B cell (primary cell): Measurements from ENCODE around the gene LAMA4. TPM values are rescaled to one million over a fixed set of nuclear protein-coding genes. Genes with fewer than 3 reads are reported as not detected.
A peak's percentile ranks its signal among the peaks of the same experiment; 100 is the strongest.
"Not testable (repeated sequence)": the region's sequence is repeated elsewhere in the genome, so short reads cannot be mapped to it uniquely, and the experiment has no call there.

Experiments used
- ATAC-seq: fragments of 200-7000 bp; cut with Tn5 transposase; one replicate; pipeline ENCODE4 v1.10.0; 2021; ENCODE audit warnings: low read depth, mild to moderate bottlenecking, moderate number of reproducible peaks, moderate library complexity
- CTCF ChIA-PET: fragments of 350-600 bp; sonication (Branson Sonifier 250); formaldehyde crosslinking; loops from one replicate; lab custom pipeline; 2021; ENCODE audit warnings: antibody characterized with exemption, inconsistent platforms; lab: Charles Lee
- POLR2A ChIA-PET: fragments of 350-600 bp; sonication (Branson Sonifier 250); formaldehyde crosslinking; loops from one replicate; lab custom pipeline; 2021; ENCODE audit warnings: antibody characterized with exemption; lab: Charles Lee
- DNase-seq: peaks from one replicate; pipeline ENCODE4 v3.0.0; 2013
- H2AFZ ChIP-seq: 2 replicates; pipeline ENCODE4 v1.6.1; 2012; ENCODE audit warnings: mild to moderate bottlenecking, low read depth, low read length; ENCODE audit not compliant: insufficient read depth, poor library complexity, severe bottlenecking
- H3K27ac ChIP-seq, 2 donors: 1 replicate in 1 of 2; 2 replicates in 1 of 2; pipeline ENCODE4 v1.5.1; 2012 to 2013; ENCODE audit warnings: low read length in 2 of 2, mild to moderate bottlenecking in 2 of 2, moderate library complexity in 1 of 2
- H3K27me3 ChIP-seq, 4 experiments: fragments of 200-600 bp in 1 of 4; sonication (generic) in 1 of 4; replicated peaks in 1 of 4; 1 replicate in 2 of 4; 2 replicates in 2 of 4; pipeline versions ENCODE4 v1.6.1 to v1.7.0; 2013 to 2016; ENCODE audit warnings: low read length in 3 of 4, mild to moderate bottlenecking in 2 of 4, mixed read lengths in 1 of 4, moderate library complexity in 1 of 4; ENCODE audit not compliant: insufficient read depth in 4 of 4, control insufficient read depth in 3 of 4; ENCODE audit errors: control extremely low read depth in 1 of 4
- H3K36me3 ChIP-seq, 2 experiments: replicated peaks in 1 of 2; 1 replicate in 1 of 2; 2 replicates in 1 of 2; pipeline versions ENCODE4 v1.6.1 to v1.7.1; 2013; ENCODE audit warnings: low read length in 1 of 2; ENCODE audit not compliant: insufficient read depth in 2 of 2, control insufficient read depth in 1 of 2; ENCODE audit errors: control extremely low read depth in 1 of 2, extremely low read depth in 1 of 2
- H3K4me1 ChIP-seq, 2 donors: fragments of 200-600 bp in 1 of 2; sonication (generic) in 1 of 2; 1 replicate in 1 of 2; 2 replicates in 1 of 2; pipeline versions ENCODE4 v1.5.1 to v1.6.1; 2013 to 2017; ENCODE audit warnings: low read length in 2 of 2; ENCODE audit not compliant: control insufficient read depth in 2 of 2, insufficient read depth in 2 of 2
- H3K4me2 ChIP-seq: replicated peaks from 2 replicates; pipeline ENCODE3; 2012; ENCODE audit warnings: mild to moderate bottlenecking, low read depth, low read length; ENCODE audit not compliant: poor library complexity, severe bottlenecking
- H3K4me3 ChIP-seq, 5 experiments: fragments of 200-600 bp in 1 of 5; sonication (generic) in 1 of 5; 1 replicate in 3 of 5; 2 replicates in 2 of 5; pipeline versions ENCODE4 v1.5.1 to v1.7.0; 2011 to 2016; ENCODE audit warnings: low read length in 4 of 5, mild to moderate bottlenecking in 4 of 5, low read depth in 2 of 5, control low read depth in 1 of 5, moderate library complexity in 1 of 5; ENCODE audit not compliant: insufficient read depth in 1 of 5; ENCODE audit errors: control extremely low read depth in 1 of 5, extremely low read depth in 1 of 5
- H3K79me2 ChIP-seq: fragments of 200-600 bp; sonication (generic); one replicate; pipeline ENCODE4 v1.6.0; 2016; ENCODE audit warnings: low read length; ENCODE audit not compliant: control insufficient read depth, insufficient read depth
- H3K9ac ChIP-seq: fragments of 200-600 bp; sonication (generic); 2 replicates; pipeline ENCODE4 v1.6.1; 2017; ENCODE audit warnings: mild to moderate bottlenecking, low read length, moderate library complexity
- H3K9me3 ChIP-seq, 3 donors: one replicate each; pipeline versions ENCODE4 v1.6.1 to v1.7.1; 2013; ENCODE audit warnings: low read length in 2 of 3; ENCODE audit not compliant: control insufficient read depth in 2 of 3, insufficient read depth in 1 of 3; ENCODE audit errors: control extremely low read depth in 1 of 3
- H4K20me1 ChIP-seq: 2 replicates; pipeline ENCODE4 v1.6.0; 2012; ENCODE audit warnings: mild to moderate bottlenecking, low read length; ENCODE audit not compliant: insufficient read depth, control insufficient read depth, poor library complexity, severe bottlenecking
- H3K27ac Mint-ChIP-seq: one replicate; pipeline ENCODE4 v1.8.0; 2021; ENCODE audit warnings: mixed read lengths
- H3K27me3 Mint-ChIP-seq: one replicate; pipeline ENCODE4 v1.8.0; 2021; ENCODE audit warnings: mixed read lengths
- H3K4me1 Mint-ChIP-seq: one replicate; pipeline ENCODE4 v1.8.0; 2021; ENCODE audit warnings: mixed read lengths
- H3K4me3 Mint-ChIP-seq: one replicate; pipeline ENCODE4 v1.8.0; 2021; ENCODE audit warnings: mixed read lengths
- H3K9me3 Mint-ChIP-seq: one replicate; pipeline ENCODE4 v1.8.0; 2022; ENCODE audit warnings: mixed read lengths; ENCODE audit not compliant: insufficient read depth
- CTCF ChIP-seq: fragments of 200-600 bp; IDR thresholded peaks from one replicate; pipeline ENCODE4 v1.8.0; 2022; ENCODE audit warnings: antibody characterized with exemption, mild to moderate bottlenecking
- EZH2 ChIP-seq: IDR thresholded peaks from 2 replicates; pipeline ENCODE4 v1.6.1; 2012; ENCODE audit warnings: borderline replicate concordance, low read depth, mild to moderate bottlenecking, moderate library complexity, low read length; ENCODE audit not compliant: insufficient read depth, poor library complexity, severe bottlenecking
- WGBS: methylation state at CpG from one replicate; pipeline ENCODE4 v1.1.5; 2013; ENCODE audit warnings: missing lambda C conversion rate; ENCODE audit not compliant: insufficient coverage; 5-methylcytosine and 5-hydroxymethylcytosine counted together
- intact Hi-C: fragments of 100-400 bp; cut with micrococcal nuclease; formaldehyde crosslinking; loops from one replicate; pipeline ENCODE4 v1.10.0; 2022
- polyA plus RNA-seq: library from polyadenylated mRNA; depleted of rRNA; stranded (reverse); fragments of >200 nt; gene quantifications from 2 replicates; pipeline ENCODE4 v1.2.3, GENCODE V29; 2012
- total RNA-seq, 2 donors: library from RNA; stranded (reverse); fragments of 120-200 nt in 1 of 2; gene quantifications; 1 replicate in 1 of 2; 2 replicates in 1 of 2; pipeline versions ENCODE4 v1.2.3 to v1.2.4, GENCODE V29; 2013 to 2022

The LAMA4 gene
- total and polyA plus RNA-seq, 2 donors (not counting 1 experiment from before 2014, with no cell fraction given): not detected

GRCh38 chr6:112202639-112203341 lies 51.6 kb downstream of the LAMA4 start:
- Mint-ChIP-seq H3K9me3 (no peaks in the 10 kb centered on the region), H3K27ac (no peak overlapping the region), H3K4me3 (no peak overlapping the region), H3K27me3 (peaks cover 22% of the 10 kb centered on the region), H3K4me1 (peaks cover 6% of the 10 kb centered on the region)
- POLR2A ChIA-PET: no interaction called here
- CTCF ChIA-PET: interaction anchor here (1.8 kb wide), 1 partner anchor 22 kb away, joined by 5 read pairs; no protein-coding TSS in a partner anchor
- H3K4me3 ChIP-seq: peak overlapping the region in 1 of 5 experiments; percentile 19
- no peaks in the 10 kb centered on the region for H3K9me3 ChIP-seq
- no peak overlapping the region for H3K9ac ChIP-seq
- H2AFZ ChIP-seq: peak overlapping the region; percentile 12
- intact Hi-C loops: no loop called here
- H3K4me2 ChIP-seq: peak overlapping the region; percentile 23
- H3K27ac ChIP-seq: no peak overlapping the region
- no peak for TF ChIP-seq CTCF
- TF ChIP-seq EZH2: no peak
- WGBS: 73% methylated on average over 10 of the region's 12 CpGs
- H3K79me2 ChIP-seq: no peaks in the 10 kb centered on the region
- peaks cover 0 to 7% (median 0%) of the 10 kb centered on the region in 4 experiments for H3K27me3 ChIP-seq
- ATAC-seq (no peak), DNase-seq (no peak)
- H3K4me1 ChIP-seq: peaks cover 0 to 9% of the 10 kb centered on the region in 2 donors
- H3K36me3 ChIP-seq: no peaks in the 10 kb centered on the region
- H4K20me1 ChIP-seq: no peaks in the 10 kb centered on the region

- WGBS: 100% methylated on average over 1 of the region's 2 CpGs
- not testable (repeated sequence) for H3K4me3 Mint-ChIP-seq, H3K27ac Mint-ChIP-seq
Measured at GRCh38 chr6:112200185-112200914, 54.0 kb downstream of the LAMA4 start.

More at GRCh38 chr6:112200185-112200914, 54.0 kb downstream of the LAMA4 start:
- H3K9me3 Mint-ChIP-seq, DNase-seq, CTCF ChIA-PET, ATAC-seq, H3K4me2 ChIP-seq, H3K79me2 ChIP-seq, H3K9me3 ChIP-seq, H2AFZ ChIP-seq, H3K36me3 ChIP-seq, H3K4me1 ChIP-seq, H3K27ac ChIP-seq, H3K27me3 Mint-ChIP-seq, H4K20me1 ChIP-seq, H3K4me1 Mint-ChIP-seq, H3K27me3 ChIP-seq, POLR2A ChIA-PET, H3K9ac ChIP-seq, intact Hi-C loops, H3K4me3 ChIP-seq: not testable (repeated sequence)
